Uterus (tissue), 2 donors: Measurements from ENCODE around the gene BGN.

Source experiments
- POLR2A ChIP-seq, 2 donors: fragments of 450-650 bp; IDR thresholded peaks; one replicate each; pipeline ENCODE4 v1.6.1; 2016; ENCODE audit warnings: antibody characterized with exemption in 2 of 2, mild to moderate bottlenecking in 1 of 2, moderate library complexity in 1 of 2
- TF ChIP-seq, protein P1 (sequence below), 4 experiments: fragments of 200-600 bp in 2 of 4; fragments of 450-650 bp in 2 of 4; sonication (generic) in 2 of 4; IDR thresholded peaks; one replicate each; pipeline ENCODE4 v1.5.1; 2016 to 2019; ENCODE audit warnings: antibody characterized with exemption in 4 of 4, mild to moderate bottlenecking in 2 of 4, moderate library complexity in 1 of 4

DNA sequence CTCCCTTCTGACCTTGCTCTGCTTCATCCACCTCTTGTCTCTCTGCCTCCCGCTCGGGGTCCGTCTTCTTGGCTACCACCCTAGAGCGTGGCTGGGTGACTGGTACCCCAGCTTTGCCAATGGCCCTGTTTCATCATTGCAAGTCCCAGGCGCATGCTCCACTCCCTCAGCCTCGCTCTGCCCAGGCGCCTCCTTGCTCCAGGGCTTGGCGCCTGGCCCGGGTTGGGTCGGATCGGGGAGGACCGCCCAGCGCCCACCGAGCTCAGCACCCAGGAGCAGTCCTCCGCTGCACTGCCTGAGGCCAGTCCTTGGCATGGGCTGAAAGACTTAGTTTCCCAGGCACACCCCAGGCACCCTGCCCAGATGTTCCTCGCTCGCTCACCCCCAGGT, 577 bp downstream of the BGN start:
- no peak for TF ChIP-seq POLR2A (IDR thresholded peaks at IDR 0.05)
- TF ChIP-seq, protein P1, sequence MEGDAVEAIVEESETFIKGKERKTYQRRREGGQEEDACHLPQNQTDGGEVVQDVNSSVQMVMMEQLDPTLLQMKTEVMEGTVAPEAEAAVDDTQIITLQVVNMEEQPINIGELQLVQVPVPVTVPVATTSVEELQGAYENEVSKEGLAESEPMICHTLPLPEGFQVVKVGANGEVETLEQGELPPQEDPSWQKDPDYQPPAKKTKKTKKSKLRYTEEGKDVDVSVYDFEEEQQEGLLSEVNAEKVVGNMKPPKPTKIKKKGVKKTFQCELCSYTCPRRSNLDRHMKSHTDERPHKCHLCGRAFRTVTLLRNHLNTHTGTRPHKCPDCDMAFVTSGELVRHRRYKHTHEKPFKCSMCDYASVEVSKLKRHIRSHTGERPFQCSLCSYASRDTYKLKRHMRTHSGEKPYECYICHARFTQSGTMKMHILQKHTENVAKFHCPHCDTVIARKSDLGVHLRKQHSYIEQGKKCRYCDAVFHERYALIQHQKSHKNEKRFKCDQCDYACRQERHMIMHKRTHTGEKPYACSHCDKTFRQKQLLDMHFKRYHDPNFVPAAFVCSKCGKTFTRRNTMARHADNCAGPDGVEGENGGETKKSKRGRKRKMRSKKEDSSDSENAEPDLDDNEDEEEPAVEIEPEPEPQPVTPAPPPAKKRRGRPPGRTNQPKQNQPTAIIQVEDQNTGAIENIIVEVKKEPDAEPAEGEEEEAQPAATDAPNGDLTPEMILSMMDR (IDR thresholded peaks at IDR 0.05): no peak
